Right lobe of liver (tissue), 4 donors: ENCODE data around the gene CREB3.

Source experiments
- CTCF ChIP-seq, 4 donors: fragments of 200-600 bp in 3 of 4; fragments of 450-650 bp in 1 of 4; IDR thresholded peaks; one replicate each; pipeline versions ENCODE4 v1.5.1 to v1.8.0; 2016 to 2022; ENCODE audit warnings: antibody characterized with exemption in 4 of 4, mild to moderate bottlenecking in 2 of 4
- POLR2A ChIP-seq: fragments of 450-650 bp; IDR thresholded peaks from one replicate; pipeline ENCODE4 v1.6.1; 2017; ENCODE audit warnings: antibody characterized with exemption, mild to moderate bottlenecking
- donor health status: DM: no; HTN: no; CAD: no.
- donor health status: DM: no; HTN: no; CAD: no.
- donor health status: DM: no; HTN: yes; CAD: no.

GRCh38 chr9:35714579-35715252, 17.8 kb upstream of the CREB3 start:
- no peak for TF ChIP-seq CTCF (IDR thresholded peaks at IDR 0.05)
- no peak for TF ChIP-seq POLR2A
